HL-60 (cell line): ENCODE measurements around the gene COL2A1.

Source experiments
- DNase-seq, 2 experiments: peaks; one replicate each; pipeline ENCODE4 v3.0.0-alpha.2; 2010 to 2020; ENCODE audit warnings: low read depth in 1 of 2, low spot score in 1 of 2
- H3K27ac ChIP-seq: fragments of 250-450 bp; sonication (Bioruptor Pico); replicated peaks from 2 replicates; pipeline ENCODE4 v1.5.1; 2020; ENCODE audit warnings: mild to moderate bottlenecking, moderate library complexity
- H3K27me3 ChIP-seq: fragments of 250-450 bp; sonication (Bioruptor Pico); 2 replicates; pipeline ENCODE4 v1.5.1; 2021; ENCODE audit warnings: mild to moderate bottlenecking, moderate library complexity; ENCODE audit not compliant: insufficient read depth, poor library complexity, severe bottlenecking
- H3K4me3 ChIP-seq: replicated peaks from 2 replicates; pipeline ENCODE4 v1.5.1; 2011; ENCODE audit warnings: mild to moderate bottlenecking, control low read depth, low read length; ENCODE audit not compliant: insufficient read depth
- CTCF ChIP-seq: IDR thresholded peaks from one replicate; pipeline ENCODE4 v1.5.1; 2011; ENCODE audit warnings: low read length, control low read depth, inconsistent platforms; ENCODE audit not compliant: insufficient read depth
- GABPA ChIP-seq: IDR thresholded peaks from 2 replicates; pipeline ENCODE4 v1.6.1; 2012; ENCODE audit warnings: low read depth
- POLR2AphosphoS5 ChIP-seq: IDR thresholded peaks from 2 replicates; pipeline ENCODE4 v1.6.1; 2012; ENCODE audit warnings: low read depth
- REST ChIP-seq: IDR thresholded peaks from 2 replicates; pipeline ENCODE4 v1.6.1; 2012; ENCODE audit warnings: low read depth; ENCODE audit not compliant: insufficient replicate concordance
- SPI1 ChIP-seq: IDR thresholded peaks from 2 replicates; pipeline ENCODE4 v1.6.1; 2012; ENCODE audit warnings: low read depth, mild to moderate bottlenecking, borderline replicate concordance

Gene COL2A1

DNA sequence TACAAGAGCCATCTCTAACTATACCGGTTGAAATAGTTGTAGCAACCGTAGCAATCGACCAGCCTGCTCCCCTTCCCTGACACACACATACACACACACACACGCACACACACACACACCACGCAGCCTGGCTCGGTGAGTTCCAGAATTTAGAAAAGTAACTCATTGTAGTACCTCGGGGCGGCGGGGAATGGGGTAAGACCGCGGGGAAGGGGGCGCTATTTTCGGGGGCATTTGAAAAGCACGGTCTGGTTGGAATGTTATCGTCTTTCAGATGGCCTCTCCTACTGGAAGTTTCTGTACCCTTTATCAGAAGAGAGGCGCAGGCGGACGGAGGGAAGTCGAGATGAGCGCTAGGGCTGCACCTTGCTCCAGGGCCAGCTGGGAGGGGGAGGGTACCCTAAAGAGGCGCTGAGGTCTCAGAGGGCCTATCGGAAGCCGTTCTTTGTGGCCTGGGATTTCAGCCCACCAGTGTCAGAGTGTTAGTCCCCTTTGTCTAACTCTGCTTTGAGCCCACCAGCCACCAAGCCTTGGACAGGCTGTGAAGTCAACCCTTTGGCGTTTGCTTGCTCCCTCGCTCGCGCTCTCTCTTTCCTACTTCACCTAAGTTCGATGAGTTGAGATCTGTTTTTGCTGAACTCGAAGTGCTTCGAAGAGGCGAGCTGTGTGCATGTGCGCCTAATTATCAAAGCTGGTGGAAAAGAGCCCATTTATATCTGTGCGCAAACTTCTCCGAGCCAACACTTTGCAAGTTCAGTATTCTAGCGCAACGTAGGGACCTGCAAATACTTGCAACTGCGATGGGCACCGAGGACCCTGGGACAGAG is 837 bp downstream of the COL2A1 start:
- Histone ChIP-seq H3K27ac (no peak overlapping the region), H3K4me3 (no peak overlapping the region), H3K27me3 (peaks cover 87% of the 10 kb centered on the region)
- TF ChIP-seq GABPA (no peak), CTCF (no peak), REST (no peak), POLR2AphosphoS5 (no peak), SPI1 (no peak)
- DNase-seq: no peak

- TF ChIP-seq CTCF: no peak
- TF ChIP-seq GABPA: no peak
- no peak for TF ChIP-seq REST
- TF ChIP-seq POLR2AphosphoS5: no peak
- TF ChIP-seq SPI1: no peak
- Histone ChIP-seq H3K4me3 (no peak overlapping the region), H3K27me3 (peaks cover 89% of the 10 kb centered on the region), H3K27ac (no peak overlapping the region)
- DNase-seq: no peak
Measured at GRCh38 chr12:48002773-48003218, 1.5 kb downstream of the COL2A1 start.

GRCh38 chr12:48002414-48002730 is 1.9 kb downstream of the COL2A1 start:
- TF ChIP-seq REST (no peak), GABPA (no peak), SPI1 (no peak), CTCF (no peak), POLR2AphosphoS5 (no peak)
- no peak for DNase-seq
- H3K27me3 ChIP-seq: peaks cover 91% of the 10 kb centered on the region
- H3K27ac ChIP-seq: no peak overlapping the region
- H3K4me3 ChIP-seq: no peak overlapping the region
